A549 (cell line): ENCODE measurements around the gene ADSS1. TPM values are rescaled to one million over a fixed set of nuclear protein-coding genes. Genes with fewer than 3 reads are reported as not detected.

Experiments used
- ATAC-seq, 2 experiments: fragments of 200-7000 bp in 1 of 2; fragments of >200 bp in 1 of 2; cut with Nextera tagmentation in 1 of 2; cut with Tn5 transposase in 1 of 2; 3 replicates each; pipeline versions ENCODE4 v1.8.0 to v1.9.1; 2018 to 2020; ENCODE audit warnings: mild to moderate bottlenecking in 1 of 2, moderate library complexity in 1 of 2
- CTCF ChIA-PET: fragments of 300-600 bp; sonication (Branson Sonifier 250); formaldehyde crosslinking; extraction: SDS; loops from one replicate; lab custom pipeline; 2021; ENCODE audit warnings: antibody characterized with exemption, inconsistent platforms; lab: Yijun Ruan, JAX
- POLR2A ChIA-PET: fragments of 350-600 bp; formaldehyde crosslinking; extraction: SDS; loops from one replicate; lab custom pipeline; 2021; ENCODE audit warnings: antibody characterized with exemption, inconsistent platforms; lab: Yijun Ruan, JAX
- DNase-seq, 2 experiments: peaks; one replicate each; pipeline versions ENCODE4 v3.0.0 to v3.0.0-alpha.2; 2011 to 2016; ENCODE audit warnings: low read depth in 1 of 2, low spot score in 1 of 2
- FAIRE-seq: peaks from 2 replicates; lab custom pipeline; 2011; peaks lifted over from hg19 to GRCh38; lab: Jason Lieb, UNC
- H3K27ac ChIP-seq, 2 experiments: fragments of >200 bp; sonication (Bioruptor Twin); formaldehyde crosslinking; 3 replicates each; pipeline ENCODE4 v1.5.1; 2016 to 2017
- H3K4me1 ChIP-seq: fragments of >200 bp; sonication (Bioruptor Twin); formaldehyde crosslinking; 3 replicates; pipeline ENCODE4 v1.6.1; 2016
- H3K4me2 ChIP-seq: fragments of >200 bp; sonication (Bioruptor Twin); formaldehyde crosslinking; 3 replicates; pipeline ENCODE4 v1.6.1; 2016
- H3K4me3 ChIP-seq: fragments of >200 bp; sonication (Bioruptor Twin); formaldehyde crosslinking; 3 replicates; pipeline ENCODE4 v1.5.1; 2016
- H3K9me3 ChIP-seq: fragments of >200 bp; sonication (Bioruptor Twin); formaldehyde crosslinking; 3 replicates; pipeline ENCODE4 v1.6.1; 2016
- CBX2 ChIP-seq: fragments of 200-600 bp; sonication (generic); IDR thresholded peaks from 2 replicates; pipeline ENCODE4 v1.6.1; 2016; ENCODE audit warnings: low read depth, mild to moderate bottlenecking, borderline replicate concordance
- CTCF ChIP-seq: fragments of >200 bp; sonication (Bioruptor Twin); formaldehyde crosslinking; IDR thresholded peaks from 3 replicates; pipeline ENCODE4 v1.5.1; 2016
- EP300 ChIP-seq, 2 experiments: fragments of >200 bp; sonication (Bioruptor Twin); formaldehyde crosslinking; IDR thresholded peaks; 2 replicates in 1 of 2; 3 replicates in 1 of 2; pipeline ENCODE4 v1.6.1; 2016 to 2017
- ESRRA ChIP-seq: fragments of 150-350 bp; IDR thresholded peaks from 2 replicates; pipeline ENCODE4 v1.6.1; 2014; ENCODE audit warnings: mild to moderate bottlenecking, low read length, borderline replicate concordance
- FOSB ChIP-seq: fragments of 250-450 bp; sonication (Bioruptor Pico); IDR thresholded peaks from 2 replicates; pipeline ENCODE4 v1.5.0; 2020; ENCODE audit warnings: mild to moderate bottlenecking, moderate library complexity
- GATA3 ChIP-seq: IDR thresholded peaks from 2 replicates; pipeline ENCODE4 v1.6.1; 2012; ENCODE audit warnings: borderline replicate concordance
- HDAC2 ChIP-seq: fragments of 200-600 bp; sonication (generic); IDR thresholded peaks from 2 replicates; pipeline ENCODE4 v1.6.1; 2016
- MAFK ChIP-seq: fragments of 450-650 bp; IDR thresholded peaks from 2 replicates; pipeline ENCODE4 v1.6.1; 2014; ENCODE audit not compliant: partially characterized antibody
- MAZ ChIP-seq: fragments of 150-350 bp; IDR thresholded peaks from 2 replicates; pipeline ENCODE4 v1.6.1; 2014; ENCODE audit warnings: antibody characterized with exemption, low read depth, low read length, borderline replicate concordance
- MYC ChIP-seq: IDR thresholded peaks from 2 replicates; pipeline ENCODE4 v1.6.1; 2012; ENCODE audit warnings: mild to moderate bottlenecking, inconsistent platforms, low read length, improper control_type of control experiment, borderline replicate concordance
- NPAS2 ChIP-seq: fragments of 250-450 bp; sonication (Bioruptor Pico); IDR thresholded peaks from 2 replicates; pipeline ENCODE4 v1.8.0; 2022; ENCODE audit warnings: mild to moderate bottlenecking, moderate library complexity, borderline replicate concordance
- POLR2A ChIP-seq: IDR thresholded peaks from 2 replicates; pipeline ENCODE4 v1.6.1; 2012; ENCODE audit warnings: mild to moderate bottlenecking, low read length
- RAD21 ChIP-seq, 2 experiments: fragments of >200 bp in 1 of 2; sonication (Bioruptor Twin) in 1 of 2; formaldehyde crosslinking in 1 of 2; IDR thresholded peaks in 1 of 2; conservative IDR thresholded peaks in 1 of 2; 2 replicates in 1 of 2; 3 replicates in 1 of 2; pipeline ENCODE4 v1.6.1; 2012 to 2018; ENCODE audit warnings: inconsistent platforms in 1 of 2
- RARB ChIP-seq: fragments of 250-450 bp; sonication (Bioruptor Pico); IDR thresholded peaks from 2 replicates; pipeline ENCODE4 v1.8.0; 2021; ENCODE audit warnings: mild to moderate bottlenecking, moderate library complexity
- SMC3 ChIP-seq: fragments of >200 bp; sonication (Bioruptor Twin); formaldehyde crosslinking; IDR thresholded peaks from 3 replicates; pipeline ENCODE4 v1.6.1; 2018; ENCODE audit warnings: inconsistent platforms
- TP53 ChIP-seq: fragments of 250-450 bp; sonication (Bioruptor Pico); IDR thresholded peaks from 2 replicates; pipeline ENCODE4 v1.5.0; 2021; ENCODE audit warnings: mild to moderate bottlenecking, moderate library complexity
- WGBS: methylation state at CpG from one replicate; pipeline ENCODE4 v1.1.6; 2017; ENCODE audit errors: missing lambda C conversion rate; 5-methylcytosine and 5-hydroxymethylcytosine counted together
- polyA plus RNA-seq, 4 experiments: library from polyadenylated mRNA; depleted of rRNA in 3 of 4; stranded (reverse); fragments of >200 nt; fragmentation: RNase III in 1 of 4; extraction: RNeasy Plus Mini Kit Qiagen cat#74134 plus additional on column Dnase treatment in 1 of 4; gene quantifications; 2 replicates in 3 of 4; 3 replicates in 1 of 4; pipeline ENCODE4 v1.2.3, GENCODE V29; 2011 to 2017

Gene ADSS1
- polyA plus RNA-seq, 2 of the 4 experiments (the other 2 are of a cell fraction): 6.2 to 10.1 TPM

GRCh38 chr14:104770851-104771272 is 46.8 kb downstream of the ADSS1 start:
- CTCF ChIA-PET: interaction anchor here (0.8 to 9.3 kb wide), 8 partner anchors 8 to 56 kb away, joined by 3 to 88 read pairs (median 6); no protein-coding TSS in a partner anchor
- FAIRE-seq: no peak
- ATAC-seq: no peak
- no peak overlapping the region for H3K27ac ChIP-seq
- H3K9me3 ChIP-seq: peaks cover 2% of the 10 kb centered on the region; the same call in 1 of the 3 replicates
- H3K4me1 ChIP-seq: peaks cover 14% of the 10 kb centered on the region
- 89% methylated on average over 5 of the region's 5 CpGs for WGBS
- H3K4me2 ChIP-seq: no peak overlapping the region
- TF ChIP-seq GATA3 (no peak), CTCF (0 out of 3 replicates have a peak, but pooled peaks have one; percentile 11), RARB (CRISPR knock-in tag) (no peak)
- DNase-seq: peak in 1 of 2 experiments; percentile 52
- POLR2A ChIA-PET: interaction anchor here (0.6 kb wide), 1 partner anchor 102 kb away, joined by 4 read pairs; no protein-coding TSS in a partner anchor
- H3K4me3 ChIP-seq: no peak overlapping the region

GRCh38 chr14:104771374-104771773 is 47.3 kb downstream of the ADSS1 start:
- Histone ChIP-seq H3K9me3 (peaks cover 2% of the 10 kb centered on the region; the same call in 1 of the 3 replicates), H3K4me2 (no peak overlapping the region), H3K4me1 (peaks cover 14% of the 10 kb centered on the region), H3K27ac (no peak overlapping the region), H3K4me3 (no peak overlapping the region)
- ChIA-PET POLR2A (interaction anchor here (0.6 kb wide), 1 partner anchor 101 kb away, joined by 4 read pairs; no protein-coding TSS in a partner anchor), CTCF (interaction anchor here (0.8 to 9.3 kb wide), 9 partner anchors 8 to 55 kb away, joined by 3 to 88 read pairs (median 6); no protein-coding TSS in a partner anchor)
- FAIRE-seq (no peak), ATAC-seq (no peak), DNase-seq (no peak)
- WGBS: 100% methylated on average over 2 of the region's 4 CpGs
- TF ChIP-seq GATA3: no peak
- TF ChIP-seq POLR2A: no peak
- TF ChIP-seq CBX2: no peak
- no peak for TF ChIP-seq MAZ
- TF ChIP-seq EP300 (IDR thresholded peaks at IDR 0.05): no peak
- no peak for TF ChIP-seq ESRRA
- no peak for TF ChIP-seq MAFK
- TF ChIP-seq NPAS2 (CRISPR knock-in tag): no peak
- no peak for TF ChIP-seq SMC3
- no peak for TF ChIP-seq RAD21 (conservative IDR thresholded peaks at IDR 0.05 in 1 of 2, IDR thresholded peaks at IDR 0.05 in 1 of 2)
- no peak for TF ChIP-seq TP53 (CRISPR knock-in tag)
- TF ChIP-seq MYC: no peak

- CTCF ChIA-PET: interaction anchor here (1.0 to 9.3 kb wide), 9 partner anchors 9 to 145 kb away, joined by 3 to 88 read pairs (median 5); no protein-coding TSS in a partner anchor
- TF ChIP-seq MAFK (no peak), HDAC2 (no peak), FOSB (CRISPR knock-in tag) (no peak)
- no peak for DNase-seq
- no peak for FAIRE-seq
- WGBS: 91% methylated on average over 33 of the region's 34 CpGs
- Histone ChIP-seq H3K4me3 (no peak overlapping the region), H3K4me1 (peaks cover 14% of the 10 kb centered on the region), H3K4me2 (no peak overlapping the region), H3K9me3 (peaks cover 2% of the 10 kb centered on the region; the same call in 1 of the 3 replicates), H3K27ac (no peak overlapping the region)
- no peak for ATAC-seq
- POLR2A ChIA-PET: no interaction called here
Measured at GRCh38 chr14:104771918-104772706, 48.1 kb downstream of the ADSS1 start.
